ENCODE results near the gene MRPL49. TPM values are rescaled to one million over a fixed set of nuclear protein-coding genes. Genes with fewer than 3 reads are reported as not detected.

The MRPL49 gene
- total and polyA plus RNA-seq, 2 donors (not counting 3 experiments of a cell fraction or from before 2014, with no cell fraction given) = 49.7 to 90.4 TPM

DNA sequence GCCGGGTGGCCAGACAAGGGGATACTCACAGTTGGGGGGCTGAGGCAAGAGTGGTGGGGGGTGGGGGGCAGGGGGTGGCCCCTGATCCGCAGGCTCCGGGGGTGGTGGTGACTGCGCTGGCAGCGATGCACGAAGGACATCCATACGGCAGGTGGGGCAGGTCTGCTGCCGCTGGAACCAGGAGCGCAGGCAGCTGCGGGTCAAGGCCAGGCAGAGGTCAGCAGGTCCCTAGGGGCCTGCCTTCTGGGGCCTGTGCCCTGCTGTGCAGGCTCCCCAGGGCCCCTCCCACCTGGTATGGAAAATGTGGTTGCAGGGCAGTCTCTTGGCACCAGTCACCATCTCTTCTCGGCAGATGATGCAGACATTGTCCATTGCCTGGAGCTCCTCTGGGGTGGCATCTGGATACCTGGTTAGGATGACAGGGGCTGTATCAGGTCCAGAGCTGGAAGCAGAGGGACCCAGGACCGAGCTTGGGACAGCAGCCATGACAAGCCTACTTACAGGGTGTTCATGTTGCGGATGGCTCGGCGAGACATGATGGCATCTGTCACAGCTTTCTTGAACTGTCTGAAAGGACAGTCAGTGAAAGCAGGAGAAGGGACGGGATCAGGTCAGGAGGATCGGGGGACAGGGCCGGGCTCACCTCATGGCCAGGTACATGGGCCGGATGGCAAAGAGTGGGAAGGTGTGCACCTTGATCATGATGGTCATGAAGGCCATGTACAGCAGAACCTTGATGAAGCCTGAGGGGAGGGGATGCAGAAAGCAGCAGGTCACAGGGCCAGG is 8.7 kb downstream of the MRPL49 start:
- POLR2A ChIA-PET = no interaction called here
- Histone ChIP-seq H3K4me3 (replicated peaks in 1 of 3; ENCODE audit: insufficient read depth in 1 of 3, low read depth in 1 of 3, low read length in 3 of 3) (no peak overlapping the region), H3K9ac (replicated peaks; ENCODE audit: extremely low read depth, insufficient read depth, low read length) (no peak overlapping the region), H2AFZ (ENCODE audit: low read depth, low read length) (no peak overlapping the region), H3K9me1 (replicated peaks; ENCODE audit: control insufficient read depth, extremely low read depth, insufficient read depth, low read length) (no peaks in the 10 kb centered on the region), H3K27me3 (ENCODE audit: control insufficient read depth in 2 of 2, insufficient read depth in 2 of 2, low read length in 2 of 2) (no peaks in the 10 kb centered on the region), H3K4me1 (ENCODE audit: control insufficient read depth, extremely low read depth, insufficient read depth, low read length) (peaks cover 12% of the 10 kb centered on the region), H3K79me2 (ENCODE audit: control insufficient read depth, insufficient read depth, low read length) (peaks cover 14% of the 10 kb centered on the region), H3K9me3 (replicated peaks; ENCODE audit: control insufficient read depth, insufficient read depth, low read length) (no peaks in the 10 kb centered on the region), H4K20me1 (replicated peaks; ENCODE audit: control insufficient read depth, extremely low read depth, insufficient read depth, low read length) (no peaks in the 10 kb centered on the region), H3K27ac (ENCODE audit: insufficient read depth, low read depth, low read length) (no peak overlapping the region), H3K36me3 (ENCODE audit: control insufficient read depth in 2 of 2, extremely low read depth in 1 of 2, insufficient read depth in 2 of 2, low read length in 2 of 2) (peaks cover 11 to 51% of the 10 kb centered on the region in 2 experiments), H3K4me2 (ENCODE audit: insufficient read depth, low read length) (no peak overlapping the region)
- intact Hi-C loops (cut with micrococcal nuclease) = no loop called here
- BruUV-seq (replicated peaks) = no TSS peak
- TF ChIP-seq JUN (IDR thresholded peaks at IDR 0.05; ENCODE audit: borderline replicate concordance, insufficient read depth, insufficient read length, low read depth) = no peak
- TF ChIP-seq, protein P1, sequence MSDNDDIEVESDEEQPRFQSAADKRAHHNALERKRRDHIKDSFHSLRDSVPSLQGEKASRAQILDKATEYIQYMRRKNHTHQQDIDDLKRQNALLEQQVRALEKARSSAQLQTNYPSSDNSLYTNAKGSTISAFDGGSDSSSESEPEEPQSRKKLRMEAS (IDR thresholded peaks at IDR 0.05; ENCODE audit: insufficient read depth, insufficient read length) = no peak
- TF ChIP-seq POLR2AphosphoS5 (IDR thresholded peaks at IDR 0.05; ENCODE audit: insufficient read depth, low read depth, low read length) = no peak
- TF ChIP-seq EZH2 (IDR thresholded peaks at IDR 0.05; ENCODE audit: borderline replicate concordance, low read depth, low read length, severe bottlenecking) = no peak
- TF ChIP-seq MYC (IDR thresholded peaks at IDR 0.05; ENCODE audit: low read depth, low read length) = no peak
- TF ChIP-seq, protein P2, sequence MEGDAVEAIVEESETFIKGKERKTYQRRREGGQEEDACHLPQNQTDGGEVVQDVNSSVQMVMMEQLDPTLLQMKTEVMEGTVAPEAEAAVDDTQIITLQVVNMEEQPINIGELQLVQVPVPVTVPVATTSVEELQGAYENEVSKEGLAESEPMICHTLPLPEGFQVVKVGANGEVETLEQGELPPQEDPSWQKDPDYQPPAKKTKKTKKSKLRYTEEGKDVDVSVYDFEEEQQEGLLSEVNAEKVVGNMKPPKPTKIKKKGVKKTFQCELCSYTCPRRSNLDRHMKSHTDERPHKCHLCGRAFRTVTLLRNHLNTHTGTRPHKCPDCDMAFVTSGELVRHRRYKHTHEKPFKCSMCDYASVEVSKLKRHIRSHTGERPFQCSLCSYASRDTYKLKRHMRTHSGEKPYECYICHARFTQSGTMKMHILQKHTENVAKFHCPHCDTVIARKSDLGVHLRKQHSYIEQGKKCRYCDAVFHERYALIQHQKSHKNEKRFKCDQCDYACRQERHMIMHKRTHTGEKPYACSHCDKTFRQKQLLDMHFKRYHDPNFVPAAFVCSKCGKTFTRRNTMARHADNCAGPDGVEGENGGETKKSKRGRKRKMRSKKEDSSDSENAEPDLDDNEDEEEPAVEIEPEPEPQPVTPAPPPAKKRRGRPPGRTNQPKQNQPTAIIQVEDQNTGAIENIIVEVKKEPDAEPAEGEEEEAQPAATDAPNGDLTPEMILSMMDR (IDR thresholded peaks at IDR 0.05; ENCODE audit: extremely low read depth in 1 of 2, insufficient read depth in 1 of 2, low read depth in 1 of 2, low read length in 2 of 2) = no peak
- no peak for TF ChIP-seq GATA2 (IDR thresholded peaks at IDR 0.05; ENCODE audit: insufficient read depth, insufficient read length, low read depth, low read length)
- no peak for TF ChIP-seq POLR2A (IDR thresholded peaks at IDR 0.05; ENCODE audit: low read depth, low read length)
- TF ChIP-seq FOS (IDR thresholded peaks at IDR 0.05; ENCODE audit: borderline replicate concordance, insufficient read depth, low read length) = no peak
- CTCF ChIA-PET = interaction anchor here (1.1 to 2.0 kb wide), 3 partner anchors 13 to 199 kb away, joined by 3 to 7 read pairs (median 4); partner anchors contain the start of gene ZNHIT2
- DNase-seq (ENCODE audit: low read depth, low spot score) (no peak), FAIRE-seq (no peak)
- dilution Hi-C loops (cut with MboI; ENCODE audit: extremely low pct_ligation_motif_present, low sequenced_read_pairs) = no loop called here
